SK-N-SH (cell line): ENCODE data around the gene PAXIP1. TPM values are rescaled to one million over a fixed set of nuclear protein-coding genes. Genes with fewer than 3 reads are reported as not detected.

Experiments used
- CTCF ChIA-PET: fragments of 300-600, 350-600 bp; formaldehyde crosslinking; extraction: SDS; loops from one replicate; lab custom pipeline; 2021; lab: Yijun Ruan, JAX
- POLR2A ChIA-PET: fragments of 350-600 bp; sonication (Branson Sonifier 250); formaldehyde crosslinking; extraction: SDS; loops from one replicate; lab custom pipeline; 2020; ENCODE audit warnings: antibody characterized with exemption, inconsistent platforms; lab: Yijun Ruan, JAX
- DNase-seq: peaks from one replicate; pipeline ENCODE4 v3.0.0; 2012
- H2AFZ ChIP-seq: fragments of 200-600 bp; sonication (generic); 2 replicates; pipeline ENCODE4 v1.8.1; 2016; ENCODE audit warnings: antibody characterized with exemption, mild to moderate bottlenecking, low read depth
- H3F3A ChIP-seq: fragments of 200-600 bp; sonication (generic); replicated peaks from 2 replicates; pipeline ENCODE3; 2016; ENCODE audit warnings: antibody characterized with exemption, mild to moderate bottlenecking; ENCODE audit not compliant: insufficient read depth
- H3K27ac ChIP-seq, 2 experiments: fragments of 200-500 bp in 1 of 2; fragments of 200-600 bp in 1 of 2; sonication (Bioruptor generic) in 1 of 2; sonication (generic), shearing (Covaris generic) in 1 of 2; 2 replicates each; pipeline versions ENCODE4 v1.5.1 to v1.6.1; 2014 to 2016; ENCODE audit warnings: low read depth in 2 of 2, inconsistent platforms in 1 of 2, low read length in 1 of 2, mild to moderate bottlenecking in 1 of 2, mixed read lengths in 1 of 2
- H3K27me3 ChIP-seq: fragments of 200-600 bp; sonication (generic), shearing (Covaris generic); 2 replicates; pipeline ENCODE4 v1.6.1; 2016; ENCODE audit warnings: mixed run types; ENCODE audit not compliant: insufficient read depth
- H3K36me3 ChIP-seq, 2 experiments: fragments of 200-500 bp in 1 of 2; fragments of 200-600 bp in 1 of 2; sonication (Bioruptor generic) in 1 of 2; sonication (generic) in 1 of 2; replicated peaks in 1 of 2; 2 replicates each; pipeline versions ENCODE3 to v1.5.1; 2014 to 2016; ENCODE audit warnings: low read length in 1 of 2, mild to moderate bottlenecking in 1 of 2; ENCODE audit not compliant: insufficient read depth in 2 of 2, control insufficient read depth in 1 of 2
- H3K4me1 ChIP-seq, 2 experiments: fragments of 200-500 bp in 1 of 2; fragments of 200-600 bp in 1 of 2; sonication (Bioruptor generic) in 1 of 2; sonication (generic), shearing (Covaris generic) in 1 of 2; 2 replicates each; pipeline versions ENCODE4 v1.5.1 to v1.6.1; 2014 to 2016; ENCODE audit warnings: low read depth in 1 of 2, low read length in 1 of 2, mixed run types in 1 of 2; ENCODE audit not compliant: insufficient read depth in 2 of 2, control insufficient read depth in 1 of 2
- H3K4me2 ChIP-seq: fragments of 200-600 bp; sonication (generic), shearing (Covaris generic); 2 replicates; pipeline ENCODE4 v1.6.1; 2017; ENCODE audit warnings: mixed run types
- H3K4me3 ChIP-seq, 2 experiments: fragments of 200-500 bp in 1 of 2; fragments of 200-600 bp in 1 of 2; sonication (Bioruptor generic) in 1 of 2; sonication (generic), shearing (Covaris generic) in 1 of 2; 2 replicates each; pipeline versions ENCODE4 v1.5.1 to v1.8.1; 2014 to 2016; ENCODE audit warnings: low read depth in 2 of 2, inconsistent platforms in 1 of 2, low read length in 1 of 2, mild to moderate bottlenecking in 1 of 2, mixed read lengths in 1 of 2, moderate library complexity in 1 of 2
- H3K79me2 ChIP-seq: fragments of 200-600 bp; sonication (generic); 2 replicates; pipeline ENCODE4 v1.8.1; 2017; ENCODE audit warnings: mild to moderate bottlenecking; ENCODE audit not compliant: insufficient read depth
- H3K9ac ChIP-seq: fragments of 200-600 bp; sonication (generic); 2 replicates; pipeline ENCODE4 v1.6.1; 2017; ENCODE audit warnings: mixed run types
- H3K9me2 ChIP-seq: fragments of 200-600 bp; sonication (generic); 2 replicates; pipeline ENCODE4 v1.6.1; 2017; ENCODE audit warnings: mixed run types
- H3K9me3 ChIP-seq: fragments of 200-600 bp; sonication (generic); 2 replicates; pipeline ENCODE4 v1.6.1; 2017; ENCODE audit warnings: mixed run types, mild to moderate bottlenecking, moderate library complexity
- H4K20me1 ChIP-seq: fragments of 200-600 bp; sonication (generic); 2 replicates; pipeline ENCODE4 v1.6.1; 2017; ENCODE audit warnings: mild to moderate bottlenecking, mixed run types; ENCODE audit not compliant: insufficient read depth
- CHD2 ChIP-seq: fragments of 150-350 bp; IDR thresholded peaks from 2 replicates; pipeline ENCODE4 v1.6.1; 2018; ENCODE audit warnings: low read length; ENCODE audit not compliant: partially characterized antibody
- EP300 ChIP-seq, 2 experiments: IDR thresholded peaks; 2 replicates each; pipeline versions ENCODE4 v1.4.0 to v1.6.1; 2012; ENCODE audit warnings: borderline replicate concordance in 1 of 2, low read depth in 1 of 2, low read length in 1 of 2
- FOXM1 ChIP-seq: IDR thresholded peaks from 2 replicates; pipeline ENCODE4 v1.4.0; 2012; ENCODE audit warnings: low read depth, mild to moderate bottlenecking
- JUND ChIP-seq: IDR thresholded peaks from 2 replicates; pipeline ENCODE4 v1.4.0; 2012
- REST ChIP-seq: IDR thresholded peaks from 2 replicates; pipeline ENCODE4 v1.6.1; 2012; ENCODE audit warnings: mild to moderate bottlenecking, low read depth, low read length, moderate library complexity
- USF2 ChIP-seq: fragments of 150-350 bp; IDR thresholded peaks from 2 replicates; pipeline ENCODE4 v1.6.1; 2017; ENCODE audit warnings: antibody characterized with exemption, low read length, low read depth, borderline replicate concordance
- WGBS: methylation state at CpG from one replicate; pipeline ENCODE4 v1.1.6; 2017; ENCODE audit warnings: low lambda C conversion rate; 5-methylcytosine and 5-hydroxymethylcytosine counted together
- polyA plus RNA-seq, 3 experiments: library from polyadenylated mRNA; depleted of rRNA; stranded (reverse); fragments of >200 nt; gene quantifications; 2 replicates each; pipeline ENCODE4 v1.2.3, GENCODE V29; 2012
- TF ChIP-seq, protein P1 (sequence below): fragments of 200-600 bp; sonication (generic); IDR thresholded peaks from 2 replicates; pipeline ENCODE4 v1.6.1; 2017; ENCODE audit warnings: antibody characterized with exemption, mild to moderate bottlenecking, moderate library complexity

The PAXIP1 gene
- polyA plus RNA-seq, 1 of the 3 experiments (the other 2 are of a cell fraction): 9.2 TPM

DNA sequence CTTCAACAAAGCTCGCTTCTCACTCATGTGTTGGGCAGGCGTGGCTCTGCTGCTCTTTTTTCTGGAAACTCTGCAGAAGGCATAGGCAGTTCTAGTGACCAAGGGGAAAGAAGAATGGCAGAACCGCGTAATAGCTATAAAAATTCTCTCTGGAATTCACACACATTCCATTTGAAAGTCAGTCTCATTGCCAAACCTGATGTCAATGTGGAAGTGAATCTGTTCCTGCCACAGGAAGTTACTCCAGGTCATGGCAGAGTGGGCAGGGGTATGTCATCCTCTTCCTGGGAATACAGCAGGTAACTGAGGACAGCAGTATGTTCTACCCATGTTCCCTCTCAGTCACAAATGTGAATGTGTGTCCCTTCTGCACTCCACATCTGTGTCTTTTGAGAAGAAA is 8.2 kb upstream of the PAXIP1 start (continued):
- no peak for TF ChIP-seq USF2
- TF ChIP-seq, protein P1, sequence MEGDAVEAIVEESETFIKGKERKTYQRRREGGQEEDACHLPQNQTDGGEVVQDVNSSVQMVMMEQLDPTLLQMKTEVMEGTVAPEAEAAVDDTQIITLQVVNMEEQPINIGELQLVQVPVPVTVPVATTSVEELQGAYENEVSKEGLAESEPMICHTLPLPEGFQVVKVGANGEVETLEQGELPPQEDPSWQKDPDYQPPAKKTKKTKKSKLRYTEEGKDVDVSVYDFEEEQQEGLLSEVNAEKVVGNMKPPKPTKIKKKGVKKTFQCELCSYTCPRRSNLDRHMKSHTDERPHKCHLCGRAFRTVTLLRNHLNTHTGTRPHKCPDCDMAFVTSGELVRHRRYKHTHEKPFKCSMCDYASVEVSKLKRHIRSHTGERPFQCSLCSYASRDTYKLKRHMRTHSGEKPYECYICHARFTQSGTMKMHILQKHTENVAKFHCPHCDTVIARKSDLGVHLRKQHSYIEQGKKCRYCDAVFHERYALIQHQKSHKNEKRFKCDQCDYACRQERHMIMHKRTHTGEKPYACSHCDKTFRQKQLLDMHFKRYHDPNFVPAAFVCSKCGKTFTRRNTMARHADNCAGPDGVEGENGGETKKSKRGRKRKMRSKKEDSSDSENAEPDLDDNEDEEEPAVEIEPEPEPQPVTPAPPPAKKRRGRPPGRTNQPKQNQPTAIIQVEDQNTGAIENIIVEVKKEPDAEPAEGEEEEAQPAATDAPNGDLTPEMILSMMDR: no peak
- TF ChIP-seq EP300 (IDR thresholded peaks at IDR 0.05; ENCODE audit: borderline replicate concordance in 1 of 2, low read depth in 1 of 2, low read length in 1 of 2): no peak
- no peak for TF ChIP-seq REST
- TF ChIP-seq FOXM1: no peak
- no peak for TF ChIP-seq CHD2
- TF ChIP-seq, all 33 proteins: peak for 0

- TF ChIP-seq, protein P1: peak; percentile 67
- no peak for TF ChIP-seq JUND
- TF ChIP-seq, all 33 proteins: peak for 1
- POLR2A ChIA-PET: no interaction called here
- WGBS: 63% methylated on average over 3 of the region's 3 CpGs
Measured at GRCh38 chr7:155009570-155010157, 6.7 kb upstream of the PAXIP1 start.

More at GRCh38 chr7:155009570-155010157, 6.7 kb upstream of the PAXIP1 start:
- CTCF ChIA-PET: interaction anchor here (0.6 to 3.4 kb wide), 18 partner anchors 8 to 371 kb away, joined by 3 to 18 read pairs (median 5); no protein-coding TSS in a partner anchor
- Histone ChIP-seq H3K4me2 (no peak overlapping the region), H3K79me2 (peaks cover 4% of the 10 kb centered on the region), H3K36me3 (no peaks in the 10 kb centered on the region), H3K9ac (no peak overlapping the region), H3F3A (no peaks in the 10 kb centered on the region), H4K20me1 (no peaks in the 10 kb centered on the region), H3K4me3 (0 out of 4 replicates have a peak overlapping the region, but pooled peaks of 1 of the 2 experiments have one; percentile 30), H3K4me1 (no peaks in the 10 kb centered on the region; a peak in 1 of 4 replicates), H3K27ac (no peak overlapping the region), H3K9me3 (no peaks in the 10 kb centered on the region), H3K9me2 (no peaks in the 10 kb centered on the region), H2AFZ (no peak overlapping the region), H3K27me3 (no peaks in the 10 kb centered on the region)
- peak; percentile 37 for DNase-seq
